GM18870 (cell line): ENCODE results near the gene MIA.
"Not testable (repeated sequence)": the region's sequence is repeated elsewhere in the genome, so short reads cannot be mapped to it uniquely, and the experiment has no call there.

Source experiments
- ATAC-seq: cut with Tn5 transposase; IDR thresholded peaks from one replicate; pipeline ENCODE4 v1.9.1; 2021; ENCODE audit warnings: moderate library complexity; ENCODE audit not compliant: unreplicated experiment

Gene MIA

DNA sequence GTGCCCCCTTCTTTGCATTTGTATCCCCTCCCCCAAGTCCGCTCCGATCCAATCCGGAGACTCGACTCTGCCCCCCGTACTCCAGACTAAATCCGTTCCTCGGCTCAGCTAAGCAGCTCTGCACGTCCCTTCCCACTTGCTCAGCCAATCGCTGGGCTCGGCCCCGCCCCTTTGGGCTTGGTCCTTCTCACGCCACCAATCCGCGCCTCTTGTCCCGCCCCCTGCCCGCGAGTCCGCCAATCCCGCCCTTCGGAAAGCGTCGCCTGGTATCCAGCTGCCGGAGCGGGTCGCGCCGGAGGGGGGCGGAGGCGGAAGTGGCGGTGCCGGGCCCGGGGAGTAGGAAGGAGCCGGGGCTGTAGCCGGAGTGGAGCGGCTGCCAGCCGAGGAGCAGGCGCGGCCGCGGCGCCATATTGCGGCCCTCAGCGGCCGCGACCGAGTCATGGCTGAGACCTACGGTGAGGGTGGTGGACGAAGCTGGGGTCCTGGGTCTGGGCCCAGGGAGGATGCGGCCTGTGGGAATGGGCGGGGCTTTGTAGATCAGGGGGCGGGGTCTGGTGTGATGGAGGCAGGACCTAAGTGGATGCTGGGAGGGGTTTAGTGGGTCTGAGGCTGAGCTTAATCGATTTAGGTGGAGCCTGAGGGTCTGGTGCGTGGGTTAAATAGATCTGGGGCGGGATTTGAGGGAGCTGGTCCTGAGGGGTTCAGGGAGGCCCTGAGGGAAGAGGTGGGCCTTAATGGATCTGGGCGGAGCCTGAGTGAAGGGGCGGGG, 2.8 kb downstream of the MIA start, which contains the start of gene RAB4B:
Gene RAB4B (plus strand): TSS at position 311 of the 769 bp plus-strand sequence. CDS start 129 bp downstream, at position 440.
- ATAC-seq = peak; percentile 41

DNA sequence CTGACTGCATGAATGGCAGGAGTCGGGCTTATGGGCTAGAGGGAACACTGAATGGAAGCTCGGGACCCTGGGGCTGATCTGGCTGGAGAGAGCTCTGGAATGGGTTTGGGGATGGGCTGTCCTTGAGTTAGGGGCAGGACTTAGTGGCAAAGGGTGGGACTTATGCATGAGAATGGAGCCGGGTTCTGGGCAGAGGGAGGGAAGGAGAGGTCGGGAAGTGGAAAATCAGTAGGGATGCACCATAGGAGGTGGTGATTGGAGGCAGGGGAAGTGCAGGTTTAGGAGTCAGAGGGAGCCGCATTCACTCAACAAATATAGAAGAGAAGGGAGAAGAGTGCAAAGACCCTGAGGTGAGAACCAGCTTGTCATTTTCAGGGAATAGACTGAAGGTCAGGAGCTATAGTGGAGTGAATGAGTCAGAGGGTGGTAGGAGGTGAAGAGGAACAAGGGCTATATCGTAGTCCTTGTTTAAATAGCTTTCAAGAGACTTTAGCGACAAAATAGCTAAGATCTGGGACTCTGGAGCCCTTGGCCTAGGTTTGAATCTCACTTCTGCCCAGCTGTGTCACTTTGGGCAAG, 3.5 kb downstream of the MIA start:
- ATAC-seq = no peak

DNA sequence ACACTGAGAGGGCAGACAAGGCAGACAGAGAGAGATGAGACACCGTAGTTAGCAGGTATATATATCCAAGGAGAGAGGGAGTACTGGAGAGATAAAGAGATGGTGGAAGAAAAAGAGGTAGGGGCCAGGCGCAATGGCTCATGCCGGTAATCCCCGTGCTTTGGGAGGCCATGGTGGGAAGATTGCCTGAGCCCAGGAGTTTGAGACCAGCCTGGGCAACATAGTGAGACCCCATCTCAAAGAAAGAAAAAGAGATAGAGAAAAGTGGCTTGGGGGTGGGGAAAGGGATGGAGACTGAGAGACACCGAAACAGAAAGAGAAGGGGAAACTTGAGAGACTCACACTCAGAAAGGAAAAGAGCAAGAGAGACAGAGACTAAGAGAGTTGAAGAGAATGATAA, 5.3 kb downstream of the MIA start:
- no peak for ATAC-seq

DNA sequence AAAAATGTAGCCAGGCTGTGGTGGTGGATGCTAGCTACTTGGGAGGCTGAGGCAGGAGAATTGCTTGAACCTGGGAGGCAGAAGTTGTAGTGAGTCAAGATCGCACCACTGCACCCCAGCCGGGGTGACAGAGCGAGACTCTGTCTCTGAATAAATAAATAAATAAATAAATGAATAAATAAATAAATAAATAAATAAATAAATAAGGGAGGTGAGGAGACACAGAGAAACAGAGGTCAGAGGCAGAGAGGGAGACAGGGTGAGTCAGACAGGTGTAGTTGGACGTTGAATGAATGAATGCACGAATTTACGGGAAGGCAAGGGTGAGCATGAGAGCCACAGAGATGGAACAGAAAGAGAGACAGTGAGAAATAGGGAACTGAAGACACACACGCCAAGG, 5.8 kb downstream of the MIA start:
- ATAC-seq = no peak

DNA sequence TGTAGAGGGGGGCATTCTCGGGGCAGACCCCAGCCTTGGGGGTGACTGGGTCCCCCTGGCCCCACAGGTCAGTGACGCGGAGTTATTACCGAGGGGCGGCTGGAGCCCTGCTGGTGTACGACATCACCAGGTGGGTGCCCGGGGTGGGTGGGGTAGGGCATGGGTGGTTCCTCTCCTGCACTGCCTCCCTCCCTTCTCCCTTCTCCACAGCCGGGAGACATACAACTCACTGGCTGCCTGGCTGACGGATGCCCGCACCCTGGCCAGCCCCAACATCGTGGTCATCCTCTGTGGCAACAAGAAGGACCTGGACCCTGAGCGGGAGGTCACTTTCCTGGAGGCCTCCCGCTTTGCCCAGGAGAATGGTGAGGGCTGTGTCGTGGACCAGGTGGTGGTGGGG, 8.4 kb downstream of the MIA start:
- ATAC-seq = no peak

DNA sequence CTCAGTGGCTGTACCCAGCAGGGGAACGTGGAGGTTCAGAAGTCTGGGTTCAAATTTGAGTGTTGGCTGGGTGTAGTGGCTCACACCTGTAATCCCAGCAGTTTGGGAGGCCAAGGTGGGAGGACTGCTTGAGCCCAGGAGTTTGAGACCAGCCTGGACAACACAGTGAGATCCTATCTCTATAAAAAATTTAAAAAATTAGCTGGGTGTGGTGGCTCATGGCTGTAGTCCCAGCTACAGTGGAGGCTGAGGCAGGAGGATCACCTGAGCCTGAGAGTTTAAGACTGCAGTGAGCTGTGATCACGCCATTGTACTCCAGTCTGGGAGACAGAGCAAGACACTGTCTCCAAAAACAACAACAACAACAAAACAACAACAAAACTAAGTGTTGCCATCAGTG, 8.8 kb downstream of the MIA start:
- not testable (repeated sequence) for ATAC-seq

DNA sequence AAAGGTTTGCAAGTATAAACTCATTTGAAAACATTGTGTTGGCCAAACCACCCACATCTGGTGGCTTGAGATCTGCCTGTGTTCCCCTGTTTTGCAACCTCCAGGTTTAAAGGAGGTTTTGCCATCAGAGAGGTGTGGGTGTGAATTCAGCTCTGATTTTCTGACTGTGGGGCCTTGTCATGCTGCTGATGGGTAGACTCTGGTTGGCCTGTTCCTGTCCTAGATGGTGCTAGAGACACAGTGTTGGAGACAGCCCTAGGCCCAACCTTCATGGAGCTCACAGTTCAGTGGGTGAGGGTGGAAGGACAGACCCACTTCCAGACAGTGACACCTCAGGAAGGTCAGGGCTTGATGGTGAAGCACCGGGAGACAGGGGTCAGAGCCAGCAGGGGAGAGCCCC, 10.2 kb downstream of the MIA start:
- ATAC-seq = no peak

DNA sequence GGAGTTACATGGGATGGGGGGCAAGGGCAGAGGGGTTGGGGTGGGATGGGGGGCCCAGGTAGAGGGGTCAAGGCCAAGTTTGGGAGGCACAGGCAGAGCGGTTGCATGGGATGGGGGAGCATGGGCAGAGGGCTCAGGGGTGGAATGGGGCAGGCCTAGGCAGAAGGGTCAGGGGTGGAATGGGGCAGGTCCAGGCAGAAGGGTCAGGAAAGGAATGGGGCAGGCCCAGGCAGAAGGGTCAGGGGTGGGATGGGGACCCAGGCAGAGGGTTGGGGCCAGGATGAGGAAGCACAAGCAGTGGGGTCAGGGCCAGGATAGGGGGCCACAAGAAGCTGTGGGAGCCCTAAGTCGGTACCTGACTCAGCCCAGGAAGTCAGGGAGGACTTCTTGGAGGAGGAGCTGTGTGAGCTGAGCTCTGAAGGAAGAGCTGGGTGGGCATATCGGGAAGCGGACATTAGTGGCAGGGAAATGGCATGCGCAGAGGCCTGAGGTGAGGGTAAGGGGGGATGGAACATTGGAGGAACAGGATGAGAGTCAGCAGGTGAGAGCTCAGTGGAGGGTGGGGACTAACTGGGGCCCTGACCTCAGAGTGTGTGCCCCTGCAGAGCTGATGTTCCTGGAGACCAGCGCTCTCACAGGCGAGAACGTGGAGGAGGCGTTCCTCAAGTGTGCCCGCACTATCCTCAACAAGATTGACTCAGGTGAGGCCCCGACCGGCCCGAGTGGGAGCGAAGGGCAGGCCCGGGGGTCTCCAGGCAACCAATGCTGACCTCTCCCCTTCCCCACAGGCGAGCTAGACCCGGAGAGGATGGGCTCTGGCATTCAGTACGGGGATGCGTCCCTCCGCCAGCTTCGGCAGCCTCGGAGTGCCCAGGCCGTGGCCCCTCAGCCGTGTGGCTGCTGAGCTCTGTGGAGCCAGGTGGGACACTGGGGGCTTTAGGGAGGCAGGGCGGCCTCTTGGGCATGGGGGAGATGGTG, 11.0 kb downstream of the MIA start:
- no peak for ATAC-seq

DNA sequence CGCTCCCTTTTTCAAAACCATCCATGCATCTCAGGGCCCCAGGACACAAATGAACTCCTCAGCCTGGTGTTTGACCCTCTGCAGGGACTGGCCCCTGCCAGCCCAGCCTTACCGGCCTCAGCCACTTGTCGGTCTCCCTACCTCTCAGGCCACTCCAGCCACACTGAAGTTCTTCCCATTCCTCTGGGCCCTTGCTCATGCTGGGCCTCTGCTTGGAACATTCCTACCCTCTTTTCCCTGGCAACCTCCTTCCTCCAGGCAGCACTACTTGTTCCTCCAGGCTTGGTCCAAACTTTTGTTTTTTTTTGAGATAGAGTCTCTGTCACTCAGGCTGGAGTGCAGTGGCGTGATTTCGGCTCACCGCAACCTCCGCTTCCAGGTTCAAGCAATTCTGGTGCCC, 16.0 kb downstream of the MIA start:
- no peak for ATAC-seq

DNA sequence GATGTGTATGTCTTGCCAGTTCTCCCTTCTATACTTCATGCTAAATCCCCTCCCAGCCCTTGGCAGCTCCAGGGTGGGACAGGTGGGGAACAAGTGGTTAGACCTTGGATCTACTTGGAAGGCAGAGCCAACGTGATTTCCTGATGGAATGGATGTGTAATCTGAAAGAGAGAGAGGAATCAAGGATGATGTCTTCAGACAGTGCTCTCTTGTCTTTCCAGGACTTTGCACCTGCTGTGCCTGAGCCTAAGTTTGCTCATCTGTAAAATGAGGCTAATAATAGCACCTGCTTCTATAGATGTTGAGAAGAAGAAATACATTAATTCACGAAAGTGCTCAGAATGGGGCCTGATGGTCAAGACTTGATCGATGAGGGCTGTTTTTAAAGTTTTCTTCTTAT, 16.7 kb downstream of the MIA start:
- no peak for ATAC-seq

DNA sequence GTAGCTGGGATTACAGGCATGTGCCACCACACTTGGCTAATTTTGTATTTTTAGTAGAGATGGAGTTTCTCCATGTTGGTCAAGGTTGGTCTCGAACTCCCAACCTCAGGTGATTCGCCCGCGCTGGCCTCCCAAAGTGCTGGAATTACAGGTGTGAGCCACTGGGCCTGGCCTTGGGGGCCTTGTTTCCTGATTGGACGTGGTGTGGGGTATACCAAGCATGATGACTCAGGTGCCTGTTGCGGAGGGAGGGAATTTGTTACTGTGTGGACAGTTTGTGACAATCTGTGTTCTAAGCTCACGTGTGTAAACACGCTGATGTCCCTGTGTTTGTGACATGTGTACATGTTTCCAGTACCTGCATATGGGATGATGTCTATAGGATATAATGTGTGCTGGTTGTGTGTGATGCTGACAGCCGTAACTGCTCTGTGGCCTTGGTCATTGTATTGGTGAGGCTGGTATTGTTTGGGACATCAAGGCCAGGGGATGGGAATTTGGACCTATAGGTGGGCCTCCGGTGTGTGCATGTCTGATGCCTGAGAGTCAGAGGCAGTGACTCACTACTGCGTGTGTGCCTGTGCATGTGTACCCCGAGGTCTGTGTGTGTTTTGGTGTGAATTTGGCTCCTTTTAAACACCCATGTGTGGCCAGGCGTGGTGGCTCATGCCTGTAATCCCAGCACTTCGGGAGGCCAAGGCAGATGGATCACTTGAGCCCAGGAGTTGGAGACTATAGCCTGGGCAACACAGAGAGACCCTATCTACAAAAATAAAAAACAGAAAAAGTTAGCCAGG, 22.0 kb downstream of the MIA start:
- no peak for ATAC-seq

DNA sequence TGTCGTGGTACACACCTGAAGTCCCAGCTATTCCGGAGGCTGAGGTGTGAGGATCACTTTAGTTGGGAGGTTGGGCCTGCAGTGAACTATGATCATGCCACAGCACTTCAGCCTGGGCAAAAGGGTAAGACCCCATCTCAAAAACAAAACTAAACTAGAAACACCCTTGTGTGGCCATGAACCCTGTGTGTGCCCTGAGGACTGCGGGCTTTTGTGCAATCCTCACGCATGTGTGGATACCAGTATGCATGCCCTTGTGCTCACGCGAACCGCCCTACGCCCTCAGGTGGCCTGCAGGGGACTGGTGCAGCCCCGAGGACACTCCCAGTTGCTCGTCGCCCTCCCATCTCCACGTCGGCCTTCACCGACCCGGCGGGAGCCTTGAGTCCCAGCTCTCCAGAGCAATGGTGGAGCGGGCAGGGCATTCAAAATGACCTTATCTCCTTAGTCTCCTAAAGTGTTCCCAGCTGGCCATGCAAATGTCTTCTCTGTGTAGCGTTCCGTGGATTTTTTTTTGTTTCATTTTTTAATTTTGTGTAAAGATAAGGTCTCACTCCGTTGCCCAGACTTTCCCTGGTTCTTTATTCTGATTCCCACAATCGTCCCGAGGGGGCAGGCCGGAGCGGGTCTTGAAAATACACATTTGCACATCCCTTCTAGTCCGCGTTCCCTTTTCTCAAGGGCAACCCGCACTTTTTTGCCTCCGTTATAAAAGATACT, 22.8 kb downstream of the MIA start:
- peak; percentile 40 for ATAC-seq

DNA sequence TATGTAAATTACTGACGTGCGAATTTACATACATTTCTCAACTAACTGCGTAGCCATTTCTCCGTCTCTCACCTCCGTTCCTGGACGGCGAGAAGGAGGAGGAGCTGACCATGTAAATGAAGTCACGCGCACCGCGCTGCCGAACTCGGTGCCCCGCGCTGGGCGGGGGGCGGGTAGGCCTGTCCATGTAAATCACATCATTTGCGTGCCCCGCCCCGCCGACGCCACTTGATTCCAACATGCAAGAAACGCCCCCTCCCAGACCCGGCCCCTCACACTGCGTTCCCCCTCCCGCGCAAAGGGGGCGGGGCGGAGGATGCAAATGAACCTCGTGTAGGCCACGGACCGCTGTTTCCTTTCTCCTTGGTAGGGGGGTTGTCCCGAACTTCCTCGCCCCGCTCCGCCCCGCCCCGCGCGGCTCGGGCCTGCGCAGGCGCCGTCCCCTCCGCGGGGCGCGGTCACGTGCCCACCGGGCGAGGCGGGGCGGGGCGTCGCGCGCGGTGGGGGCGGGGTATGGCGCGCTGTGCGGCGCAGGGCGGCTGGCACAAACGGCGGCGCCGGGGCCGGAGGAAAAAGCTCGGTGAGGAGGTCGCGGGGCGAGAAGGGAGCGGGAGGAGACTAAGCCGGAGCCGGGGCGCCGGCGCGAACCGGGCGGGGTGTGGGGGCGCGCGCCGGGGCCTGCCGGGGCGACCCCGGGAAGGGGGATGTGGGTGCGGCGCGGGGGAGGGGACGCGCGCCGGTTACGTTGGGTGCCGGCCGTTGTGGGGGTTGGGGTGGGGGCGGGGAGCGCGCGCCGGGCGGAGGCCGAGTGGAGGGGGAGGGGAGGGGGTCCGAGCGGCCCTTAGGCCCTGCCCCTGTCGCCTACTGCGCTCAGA, 23.6 kb downstream of the MIA start, which contains the start of gene EGLN2:
Gene EGLN2 (plus strand): TSS at position 509 of the 875 bp plus-strand sequence. CDS start 1,382 bp downstream, outside the sequence.
- ATAC-seq = peak; percentile 69

DNA sequence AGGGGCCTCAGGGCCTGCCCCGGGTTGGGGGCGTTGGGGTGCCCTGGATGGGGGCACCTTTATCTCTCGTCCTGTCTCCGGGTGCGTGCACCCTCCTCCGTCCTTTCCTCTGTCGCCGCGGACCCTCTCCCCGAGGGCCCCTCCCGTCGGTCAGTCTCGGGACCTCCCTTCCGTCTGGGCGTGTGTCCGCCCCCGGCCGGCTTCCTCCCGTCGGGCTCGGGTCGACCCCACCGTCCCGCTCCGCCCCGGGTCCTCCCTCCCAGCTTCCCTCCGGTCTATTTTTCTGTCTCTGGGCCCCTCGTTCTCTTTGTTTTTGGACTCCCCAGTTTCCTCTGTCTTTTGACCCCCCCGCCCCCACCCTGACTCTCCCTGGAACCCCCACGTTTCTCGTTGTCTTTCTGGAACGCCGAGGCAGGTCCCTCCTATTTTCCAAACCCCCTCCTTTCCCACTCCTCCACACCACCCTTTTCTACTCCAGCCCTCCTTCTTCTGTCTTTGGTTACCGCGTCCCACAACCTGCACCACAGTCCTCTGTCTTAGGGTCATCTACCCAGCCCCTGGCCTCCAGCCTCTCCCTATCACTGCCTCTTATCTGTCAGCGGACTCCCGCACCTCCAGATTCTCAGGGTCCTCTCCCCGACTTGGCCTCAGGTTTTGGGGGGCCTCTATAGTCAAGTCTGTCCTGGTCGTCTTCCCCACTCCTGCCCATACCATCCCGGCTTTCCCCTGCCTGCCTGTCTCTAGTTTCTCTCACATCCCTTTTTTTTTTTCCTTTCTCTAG, 24.4 kb downstream of the MIA start:
- ATAC-seq = no peak

DNA sequence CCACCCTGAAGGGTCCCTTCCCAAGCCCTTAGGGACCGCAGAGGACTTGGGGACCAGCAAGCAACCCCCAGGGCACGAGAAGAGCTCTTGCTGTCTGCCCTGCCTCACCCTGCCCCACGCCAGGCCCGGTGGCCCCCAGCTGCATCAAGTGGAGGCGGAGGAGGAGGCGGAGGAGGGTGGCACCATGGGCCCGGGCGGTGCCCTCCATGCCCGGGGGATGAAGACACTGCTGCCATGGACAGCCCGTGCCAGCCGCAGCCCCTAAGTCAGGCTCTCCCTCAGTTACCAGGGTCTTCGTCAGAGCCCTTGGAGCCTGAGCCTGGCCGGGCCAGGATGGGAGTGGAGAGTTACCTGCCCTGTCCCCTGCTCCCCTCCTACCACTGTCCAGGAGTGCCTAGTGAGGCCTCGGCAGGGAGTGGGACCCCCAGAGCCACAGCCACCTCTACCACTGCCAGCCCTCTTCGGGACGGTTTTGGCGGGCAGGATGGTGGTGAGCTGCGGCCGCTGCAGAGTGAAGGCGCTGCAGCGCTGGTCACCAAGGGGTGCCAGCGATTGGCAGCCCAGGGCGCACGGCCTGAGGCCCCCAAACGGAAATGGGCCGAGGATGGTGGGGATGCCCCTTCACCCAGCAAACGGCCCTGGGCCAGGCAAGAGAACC, 25.1 kb downstream of the MIA start:
- ATAC-seq = no peak

DNA sequence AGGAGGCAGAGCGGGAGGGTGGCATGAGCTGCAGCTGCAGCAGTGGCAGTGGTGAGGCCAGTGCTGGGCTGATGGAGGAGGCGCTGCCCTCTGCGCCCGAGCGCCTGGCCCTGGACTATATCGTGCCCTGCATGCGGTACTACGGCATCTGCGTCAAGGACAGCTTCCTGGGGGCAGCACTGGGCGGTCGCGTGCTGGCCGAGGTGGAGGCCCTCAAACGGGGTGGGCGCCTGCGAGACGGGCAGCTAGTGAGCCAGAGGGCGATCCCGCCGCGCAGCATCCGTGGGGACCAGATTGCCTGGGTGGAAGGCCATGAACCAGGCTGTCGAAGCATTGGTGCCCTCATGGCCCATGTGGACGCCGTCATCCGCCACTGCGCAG, 25.7 kb downstream of the MIA start:
- ATAC-seq = no peak

DNA sequence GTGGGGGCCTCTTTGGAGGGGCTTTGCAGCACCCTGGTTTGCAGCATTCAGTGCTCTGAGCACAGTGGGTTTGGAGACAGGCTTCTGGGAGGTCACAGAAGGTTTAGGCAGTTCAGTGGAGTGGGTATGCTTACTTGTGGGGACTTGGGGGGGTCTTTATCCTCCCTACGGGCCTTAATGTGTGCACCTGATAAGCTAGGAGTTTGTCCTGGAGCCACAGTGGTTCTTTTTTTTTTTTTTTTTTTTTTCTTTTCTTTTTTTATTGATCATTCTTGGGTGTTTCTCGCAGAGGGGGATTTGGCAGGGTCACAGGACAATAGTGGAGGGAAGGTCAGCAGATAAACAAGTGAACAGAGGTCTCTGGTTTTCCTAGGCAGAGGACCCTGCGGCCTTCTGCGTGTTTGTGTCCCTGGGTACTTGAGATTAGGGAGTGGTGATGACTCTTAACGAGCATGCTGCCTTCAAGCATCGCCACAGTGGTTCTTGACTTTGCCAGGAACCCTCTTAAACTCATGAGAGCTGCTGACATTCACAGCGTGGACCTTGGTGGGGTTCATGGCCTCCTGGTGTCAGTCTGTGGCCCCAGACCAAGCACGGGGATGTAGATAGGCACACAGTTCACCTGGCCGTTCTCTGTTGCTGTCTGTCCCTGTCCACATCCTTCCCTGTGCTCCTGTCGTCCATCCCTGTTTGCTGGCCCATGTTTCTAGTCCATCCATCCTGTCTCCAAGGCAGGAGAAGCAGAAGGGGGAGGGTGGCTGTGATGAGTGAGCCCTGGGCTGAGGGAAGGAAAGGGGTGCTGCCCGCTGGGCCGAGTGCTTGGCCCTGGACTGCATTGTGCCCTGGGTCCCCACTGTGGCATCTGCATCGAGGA, 26.3 kb downstream of the MIA start:
- no peak for ATAC-seq
